Neural cell (in vitro differentiated cells): Measurements from ENCODE around the gene ANKRD7.

Source experiments
- EP300 ChIP-seq: fragments of 450-650 bp; conservative IDR thresholded peaks from 2 replicates; pipeline ENCODE4 v1.6.1; 2014; ENCODE audit warnings: antibody characterized with exemption, mild to moderate bottlenecking, moderate library complexity; ENCODE audit not compliant: poor library complexity, severe bottlenecking
- EZH2 ChIP-seq: fragments of 200-600, 300-800 bp; shearing (Covaris generic), sonication (generic); IDR thresholded peaks from 2 replicates; pipeline ENCODE4 v1.6.1; 2014; ENCODE audit warnings: antibody characterized with exemption, low read length, borderline replicate concordance, mild to moderate bottlenecking; ENCODE audit not compliant: insufficient read depth, poor library complexity, severe bottlenecking
- MXI1 ChIP-seq: fragments of 450-650 bp; conservative IDR thresholded peaks from 2 replicates; pipeline ENCODE4 v1.6.1; 2014; ENCODE audit warnings: antibody characterized with exemption, mild to moderate bottlenecking; ENCODE audit not compliant: poor library complexity, severe bottlenecking
- POLR2AphosphoS5 ChIP-seq: IDR thresholded peaks from 2 replicates; pipeline ENCODE4 v1.6.1; 2012
- SMC3 ChIP-seq: fragments of 450-650 bp; conservative IDR thresholded peaks from 2 replicates; pipeline ENCODE4 v1.6.1; 2014; ENCODE audit warnings: antibody characterized with exemption, mild to moderate bottlenecking, moderate library complexity; ENCODE audit not compliant: poor library complexity
- TAF1 ChIP-seq: IDR thresholded peaks from 2 replicates; pipeline ENCODE4 v1.6.1; 2012; ENCODE audit warnings: low read depth
- TF ChIP-seq, protein P1 (sequence below): fragments of 450-650 bp; IDR thresholded peaks from 2 replicates; pipeline ENCODE4 v1.5.1; 2014; ENCODE audit warnings: antibody characterized with exemption, mild to moderate bottlenecking, moderate library complexity; ENCODE audit not compliant: poor library complexity, severe bottlenecking
- TF ChIP-seq, protein P2 (sequence below): IDR thresholded peaks from 2 replicates; pipeline ENCODE4 v1.6.1; 2012; ENCODE audit warnings: borderline replicate concordance

DNA sequence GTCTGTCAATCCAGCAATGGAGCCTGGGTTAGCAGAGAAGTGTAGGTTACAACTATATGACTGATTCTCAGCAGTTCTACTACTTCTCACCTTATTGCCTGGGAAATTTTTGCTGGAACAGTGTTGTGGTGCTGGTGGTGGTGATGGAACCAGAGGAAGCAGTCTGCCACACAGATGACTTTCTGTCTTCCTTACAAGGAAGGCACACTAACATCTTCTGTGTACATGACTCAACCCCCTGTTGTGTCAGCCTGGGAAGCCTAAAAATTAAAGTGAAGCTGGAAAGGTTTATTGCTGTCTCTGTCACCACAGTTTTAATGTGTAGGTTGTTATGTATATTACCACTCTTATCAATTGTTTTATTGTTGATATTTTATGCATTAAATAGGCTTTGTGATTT, 40.3 kb downstream of the ANKRD7 start:
- TF ChIP-seq, protein P1, sequence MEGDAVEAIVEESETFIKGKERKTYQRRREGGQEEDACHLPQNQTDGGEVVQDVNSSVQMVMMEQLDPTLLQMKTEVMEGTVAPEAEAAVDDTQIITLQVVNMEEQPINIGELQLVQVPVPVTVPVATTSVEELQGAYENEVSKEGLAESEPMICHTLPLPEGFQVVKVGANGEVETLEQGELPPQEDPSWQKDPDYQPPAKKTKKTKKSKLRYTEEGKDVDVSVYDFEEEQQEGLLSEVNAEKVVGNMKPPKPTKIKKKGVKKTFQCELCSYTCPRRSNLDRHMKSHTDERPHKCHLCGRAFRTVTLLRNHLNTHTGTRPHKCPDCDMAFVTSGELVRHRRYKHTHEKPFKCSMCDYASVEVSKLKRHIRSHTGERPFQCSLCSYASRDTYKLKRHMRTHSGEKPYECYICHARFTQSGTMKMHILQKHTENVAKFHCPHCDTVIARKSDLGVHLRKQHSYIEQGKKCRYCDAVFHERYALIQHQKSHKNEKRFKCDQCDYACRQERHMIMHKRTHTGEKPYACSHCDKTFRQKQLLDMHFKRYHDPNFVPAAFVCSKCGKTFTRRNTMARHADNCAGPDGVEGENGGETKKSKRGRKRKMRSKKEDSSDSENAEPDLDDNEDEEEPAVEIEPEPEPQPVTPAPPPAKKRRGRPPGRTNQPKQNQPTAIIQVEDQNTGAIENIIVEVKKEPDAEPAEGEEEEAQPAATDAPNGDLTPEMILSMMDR, result no peak
- TF ChIP-seq MXI1, result no peak
- no peak for TF ChIP-seq TAF1
- no peak for TF ChIP-seq POLR2AphosphoS5
- no peak for TF ChIP-seq EP300
- TF ChIP-seq, protein P2, sequence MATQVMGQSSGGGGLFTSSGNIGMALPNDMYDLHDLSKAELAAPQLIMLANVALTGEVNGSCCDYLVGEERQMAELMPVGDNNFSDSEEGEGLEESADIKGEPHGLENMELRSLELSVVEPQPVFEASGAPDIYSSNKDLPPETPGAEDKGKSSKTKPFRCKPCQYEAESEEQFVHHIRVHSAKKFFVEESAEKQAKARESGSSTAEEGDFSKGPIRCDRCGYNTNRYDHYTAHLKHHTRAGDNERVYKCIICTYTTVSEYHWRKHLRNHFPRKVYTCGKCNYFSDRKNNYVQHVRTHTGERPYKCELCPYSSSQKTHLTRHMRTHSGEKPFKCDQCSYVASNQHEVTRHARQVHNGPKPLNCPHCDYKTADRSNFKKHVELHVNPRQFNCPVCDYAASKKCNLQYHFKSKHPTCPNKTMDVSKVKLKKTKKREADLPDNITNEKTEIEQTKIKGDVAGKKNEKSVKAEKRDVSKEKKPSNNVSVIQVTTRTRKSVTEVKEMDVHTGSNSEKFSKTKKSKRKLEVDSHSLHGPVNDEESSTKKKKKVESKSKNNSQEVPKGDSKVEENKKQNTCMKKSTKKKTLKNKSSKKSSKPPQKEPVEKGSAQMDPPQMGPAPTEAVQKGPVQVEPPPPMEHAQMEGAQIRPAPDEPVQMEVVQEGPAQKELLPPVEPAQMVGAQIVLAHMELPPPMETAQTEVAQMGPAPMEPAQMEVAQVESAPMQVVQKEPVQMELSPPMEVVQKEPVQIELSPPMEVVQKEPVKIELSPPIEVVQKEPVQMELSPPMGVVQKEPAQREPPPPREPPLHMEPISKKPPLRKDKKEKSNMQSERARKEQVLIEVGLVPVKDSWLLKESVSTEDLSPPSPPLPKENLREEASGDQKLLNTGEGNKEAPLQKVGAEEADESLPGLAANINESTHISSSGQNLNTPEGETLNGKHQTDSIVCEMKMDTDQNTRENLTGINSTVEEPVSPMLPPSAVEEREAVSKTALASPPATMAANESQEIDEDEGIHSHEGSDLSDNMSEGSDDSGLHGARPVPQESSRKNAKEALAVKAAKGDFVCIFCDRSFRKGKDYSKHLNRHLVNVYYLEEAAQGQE, result no peak
- TF ChIP-seq EZH2, result no peak
- TF ChIP-seq SMC3, result no peak
